Kidney tubule cell (primary cell): ENCODE results near the gene FAIM2.
"Not testable (repeated sequence)": the region's sequence is repeated elsewhere in the genome, so short reads cannot be mapped to it uniquely, and the experiment has no call there.

Source experiments
- DNase-seq: peaks from one replicate; pipeline ENCODE4 v3.0.0-alpha.2; 2018; ENCODE audit warnings: low spot score

FAIM2 gene

DNA sequence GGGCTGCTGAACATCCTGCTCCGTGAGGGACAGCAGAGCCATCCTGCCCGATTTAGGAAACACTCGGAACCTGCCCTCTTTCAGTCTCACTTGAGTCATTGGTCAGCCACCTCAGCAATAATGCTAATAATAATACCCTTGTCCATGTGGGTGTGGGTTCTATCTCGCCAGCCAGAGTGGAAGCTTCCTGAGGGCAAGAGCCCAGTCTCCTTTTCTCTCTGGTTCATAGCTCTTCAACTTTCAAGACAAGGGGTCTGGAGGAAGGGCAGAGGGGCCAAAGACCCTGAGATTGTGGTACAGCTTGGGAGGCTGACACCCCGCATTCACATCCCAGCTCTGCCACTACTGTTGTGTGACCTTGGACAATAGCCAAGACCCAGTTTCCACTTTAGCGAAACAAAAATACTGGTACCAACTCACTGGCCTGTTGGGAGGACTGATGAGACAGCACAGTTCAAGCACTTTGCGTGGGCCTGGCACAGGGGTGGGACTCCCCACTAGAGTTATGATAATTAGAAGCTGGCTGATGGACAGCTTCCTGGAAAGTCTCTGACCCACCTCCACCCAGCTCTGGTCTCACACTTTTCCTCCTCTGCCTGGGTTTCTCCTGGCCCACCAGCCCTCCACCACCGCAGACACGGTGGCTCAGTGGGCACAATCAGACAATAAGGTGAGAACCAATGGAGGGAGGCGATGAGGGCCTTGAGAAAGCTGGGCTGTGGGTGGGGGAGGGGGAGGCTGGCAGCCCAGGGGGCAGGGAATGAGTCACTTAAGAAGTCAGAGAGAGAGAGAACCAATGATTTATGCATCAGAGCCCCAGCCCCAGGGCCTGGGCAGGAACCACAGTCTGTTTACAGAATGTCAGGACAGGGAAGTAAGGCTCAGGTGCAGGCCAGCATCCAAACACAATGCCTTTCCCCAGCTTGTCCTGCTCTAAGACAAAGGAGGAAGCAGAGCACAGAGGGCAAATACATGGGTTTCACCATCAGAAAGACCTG is 9.6 kb downstream of the FAIM2 start:
- DNase-seq, result peak; percentile 90

DNA sequence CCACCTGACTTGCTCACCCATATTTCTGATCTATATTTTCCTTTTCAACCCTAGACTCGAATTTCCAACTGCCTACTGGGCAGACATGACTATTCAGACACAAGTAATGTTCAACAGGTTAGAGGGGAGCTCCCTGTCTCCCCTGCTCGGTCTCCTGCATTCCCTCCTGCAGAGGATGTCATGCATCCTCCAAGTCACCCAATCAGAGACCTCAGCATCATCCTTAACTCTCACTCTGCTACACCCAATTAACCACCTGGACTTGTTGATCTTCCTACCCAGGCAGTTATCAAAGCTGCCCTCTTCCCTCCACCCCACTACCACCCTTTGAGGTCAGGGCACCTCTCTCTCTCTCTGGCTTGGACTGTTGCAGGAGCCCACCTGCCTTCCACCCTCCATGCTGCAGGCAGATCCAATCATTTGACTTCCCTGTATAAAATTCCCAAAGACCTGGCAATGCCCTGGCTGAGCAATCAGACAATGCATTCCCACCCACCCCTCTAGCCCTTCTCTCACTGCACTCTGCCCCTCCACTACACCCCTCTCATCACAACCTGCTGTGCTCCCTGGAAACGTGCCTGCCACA is 10.9 kb downstream of the FAIM2 start:
- no peak for DNase-seq

DNA sequence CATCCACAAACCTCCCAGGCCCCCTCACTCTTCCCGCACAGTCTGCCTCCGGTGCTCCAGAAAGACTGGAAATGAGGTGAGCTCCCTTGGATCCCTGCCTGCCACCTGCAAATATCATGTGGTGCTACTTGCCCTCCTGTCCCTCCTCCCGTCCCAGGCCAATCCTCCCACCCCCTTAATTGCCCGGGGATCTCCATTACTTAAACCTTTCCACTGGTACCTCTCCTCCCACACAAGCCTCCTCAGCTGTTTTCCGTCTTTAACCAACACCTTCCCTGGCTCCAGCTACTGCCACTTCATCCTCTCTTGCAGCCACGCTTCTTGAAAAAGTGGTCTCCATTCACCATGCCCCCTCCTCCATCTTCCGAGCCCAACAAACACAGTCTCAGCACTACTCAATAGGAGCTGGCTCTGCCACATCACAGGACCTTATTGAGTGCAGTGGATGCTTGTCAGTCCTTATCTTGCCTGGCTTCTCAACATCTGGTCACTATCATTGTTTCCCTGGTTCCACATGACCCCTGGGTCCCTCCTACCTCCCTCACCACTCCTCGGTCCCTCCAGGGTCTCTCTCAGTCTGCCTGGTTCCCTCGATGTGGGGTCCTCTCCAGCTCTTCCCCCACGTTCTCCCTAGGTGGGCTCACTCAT is 11.5 kb downstream of the FAIM2 start:
- no peak for DNase-seq

DNA sequence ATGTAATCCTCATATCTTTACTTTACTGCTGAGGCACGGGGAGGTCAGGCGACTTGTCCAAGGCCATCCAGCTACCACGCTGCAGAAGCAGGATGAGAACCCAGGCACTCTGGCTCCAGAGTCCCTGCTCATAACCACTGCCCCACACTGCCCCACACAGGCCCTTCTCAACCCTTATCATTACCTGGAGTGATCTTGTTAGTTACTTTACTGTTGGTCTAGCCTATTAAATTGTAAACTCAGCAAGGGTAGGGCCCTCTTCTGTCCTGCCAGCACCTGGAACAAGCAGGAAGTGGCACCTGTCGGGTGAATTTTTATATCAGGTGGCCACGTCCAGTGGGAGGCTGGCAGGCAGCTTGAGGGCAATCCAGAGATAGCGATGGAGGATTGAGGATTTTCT is 12.2 kb downstream of the FAIM2 start:
- DNase-seq, result no peak

DNA sequence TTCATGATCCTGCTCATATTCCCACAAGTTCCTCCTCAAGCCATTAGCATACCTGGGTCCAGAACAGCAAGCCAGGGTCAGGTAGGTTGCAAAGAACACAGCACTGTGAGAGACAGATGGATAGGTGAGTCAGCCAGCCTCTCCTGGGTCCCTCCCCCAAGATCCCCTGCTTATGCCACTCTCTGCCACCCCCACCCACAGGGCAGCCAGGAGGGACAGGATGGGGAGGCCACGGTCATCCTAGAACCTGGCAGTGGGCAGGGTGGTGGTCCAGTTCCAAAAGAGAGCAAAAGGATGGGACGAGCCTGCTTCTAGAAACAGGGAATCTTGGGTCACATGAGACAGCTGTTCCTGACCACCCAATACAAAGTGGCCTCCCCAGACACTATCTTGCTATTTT is 12.7 kb downstream of the FAIM2 start:
- DNase-seq, result no peak

DNA sequence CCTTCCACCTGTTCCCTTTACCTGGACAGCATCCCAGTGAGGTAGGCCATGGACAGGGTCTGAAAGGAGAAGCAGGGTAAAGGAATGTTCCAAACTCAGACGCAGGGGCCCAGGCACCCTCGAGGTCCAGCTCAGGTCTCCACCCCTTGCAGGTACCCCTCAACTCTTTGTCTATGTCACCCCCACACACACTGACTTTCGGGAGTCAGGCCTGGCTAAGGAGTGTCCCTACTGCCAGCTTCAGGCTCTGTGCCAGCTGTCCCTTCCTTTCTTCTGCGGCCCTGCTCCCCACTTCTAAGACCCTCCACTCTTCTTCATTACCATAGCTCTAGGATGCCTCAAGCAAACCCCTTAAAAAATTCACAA is 13.6 kb downstream of the FAIM2 start:
- DNase-seq, result no peak

DNA sequence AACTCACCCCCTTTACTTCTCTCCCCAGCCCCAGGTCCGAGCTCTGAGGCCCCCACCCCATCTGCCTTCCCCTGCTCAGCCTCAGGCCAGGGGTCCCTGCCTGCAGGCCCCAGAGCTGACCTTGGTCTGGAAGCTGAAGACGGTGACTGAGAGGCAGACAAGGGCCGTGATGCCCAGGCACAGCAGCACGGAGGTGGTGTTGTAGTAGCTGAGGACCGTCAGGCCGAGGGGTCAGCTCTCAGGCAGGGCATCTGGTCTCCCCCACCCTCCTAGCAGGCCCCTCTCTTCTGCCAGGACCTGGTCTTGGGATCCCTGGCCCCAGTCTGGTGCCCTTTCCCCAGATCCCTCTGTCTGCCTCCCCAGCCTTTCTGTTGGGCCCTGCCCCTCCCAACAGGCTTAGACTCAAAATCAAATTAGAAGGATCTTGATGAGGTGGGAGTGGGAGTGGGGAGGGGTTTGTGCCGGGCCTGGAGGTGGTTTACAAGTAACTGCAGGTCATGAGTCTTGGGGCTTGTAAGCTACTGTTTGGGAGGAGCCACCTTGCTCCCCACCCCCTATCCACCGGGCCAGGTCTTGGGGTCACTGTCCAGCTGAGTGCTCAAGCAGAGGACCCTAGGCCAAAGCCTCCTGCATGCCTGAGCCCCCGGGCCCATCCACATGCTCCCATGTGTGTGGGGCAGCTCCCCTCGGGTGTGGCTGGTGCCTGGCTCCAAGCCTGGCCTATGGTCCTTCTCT is 14.2 kb downstream of the FAIM2 start:
- DNase-seq, result no peak

DNA sequence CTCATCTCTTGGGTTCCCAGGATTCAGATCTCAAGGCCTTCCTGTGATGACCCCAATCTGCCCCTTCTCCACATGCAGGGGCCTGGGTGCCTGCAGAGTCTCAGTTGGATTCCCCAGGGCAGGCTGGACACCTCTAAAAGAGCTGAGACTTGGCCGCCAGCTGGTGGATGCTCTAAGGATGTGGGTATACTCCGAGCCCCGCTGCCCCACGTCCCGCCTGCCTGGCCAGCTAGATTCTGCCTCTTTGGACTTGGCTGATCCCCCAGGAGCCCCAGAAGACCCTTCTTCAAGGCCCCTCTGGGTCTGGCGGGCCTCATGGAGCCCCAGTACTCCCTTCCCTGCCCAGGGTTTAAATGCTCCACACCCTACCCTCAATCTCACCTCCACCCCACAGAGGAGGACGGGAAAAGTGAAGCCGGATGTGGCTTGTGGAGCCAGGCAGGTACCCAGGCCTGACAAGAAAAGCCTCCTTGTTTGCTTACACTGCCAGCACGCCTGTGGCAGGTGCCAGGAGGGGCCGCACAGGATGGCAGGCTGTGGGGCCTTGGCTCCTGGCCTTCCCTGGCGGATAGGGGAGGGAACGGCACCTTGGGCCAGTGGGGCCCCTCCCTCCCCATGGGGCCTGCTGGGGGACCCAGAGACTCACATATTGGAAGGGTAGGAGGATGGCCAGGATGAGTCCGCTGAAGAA is 15.1 kb downstream of the FAIM2 start:
- DNase-seq, result no peak

DNA sequence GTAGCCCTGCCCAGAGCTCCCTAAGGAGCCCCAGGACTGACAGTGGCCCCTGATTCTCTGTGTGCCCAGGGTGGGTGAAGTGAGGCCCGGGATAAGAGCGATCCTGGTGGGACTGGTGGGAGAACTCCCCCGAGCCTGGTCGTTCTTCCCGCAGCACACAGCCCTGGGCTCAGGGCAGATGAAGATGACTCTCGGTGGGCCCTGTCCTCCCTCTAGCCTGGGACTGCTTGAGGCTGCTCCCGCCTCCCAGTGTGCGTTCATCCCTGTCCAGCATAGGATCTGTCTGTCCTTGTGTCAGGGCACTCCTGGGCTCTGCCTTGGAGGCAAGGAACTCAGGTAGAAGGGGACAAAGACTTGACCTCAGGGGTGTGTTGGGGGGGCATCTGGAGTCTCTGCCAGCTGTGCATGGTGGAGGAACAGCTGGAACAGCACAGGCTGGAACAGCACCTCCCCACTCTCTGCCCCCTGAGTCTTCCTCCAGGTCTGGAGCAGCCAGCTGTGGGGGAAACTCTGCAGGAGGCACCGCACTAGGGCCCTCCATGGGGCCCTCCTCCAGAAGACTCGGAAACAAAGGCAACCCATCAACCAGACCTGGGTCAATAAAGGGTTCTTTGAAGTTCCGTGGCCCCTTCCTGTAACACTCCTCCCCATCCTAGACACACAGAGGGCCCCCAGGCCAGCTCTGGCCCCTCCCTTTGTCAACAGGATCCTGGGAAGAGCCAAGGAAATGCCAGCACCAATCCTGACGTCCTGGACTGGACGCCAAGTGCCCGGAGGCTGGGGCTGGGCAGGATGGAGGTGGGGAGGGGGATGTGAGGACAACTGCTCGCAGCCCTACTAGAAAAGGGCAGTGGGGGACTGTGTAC is 15.9 kb downstream of the FAIM2 start:
- no peak for DNase-seq

DNA sequence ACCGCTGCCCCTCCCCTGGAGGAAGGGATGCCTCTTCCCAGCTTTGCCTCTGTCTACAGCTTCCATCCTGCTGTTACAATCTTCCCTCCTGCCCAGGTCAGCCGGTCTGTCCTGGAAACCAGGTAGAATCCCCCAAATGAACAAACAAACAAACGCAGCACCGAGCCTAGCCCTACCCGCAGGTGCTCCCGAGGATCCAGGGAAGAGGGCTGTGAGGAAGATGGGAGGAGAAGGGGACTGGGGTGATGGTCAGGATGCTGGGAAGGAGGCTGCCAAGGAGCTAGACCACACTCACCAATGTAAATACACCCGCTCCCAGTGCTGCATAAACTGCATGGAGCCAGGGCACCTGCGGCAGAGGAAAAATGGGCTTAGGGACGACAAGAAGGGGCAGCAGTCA is 16.6 kb downstream of the FAIM2 start:
- no peak for DNase-seq

DNA sequence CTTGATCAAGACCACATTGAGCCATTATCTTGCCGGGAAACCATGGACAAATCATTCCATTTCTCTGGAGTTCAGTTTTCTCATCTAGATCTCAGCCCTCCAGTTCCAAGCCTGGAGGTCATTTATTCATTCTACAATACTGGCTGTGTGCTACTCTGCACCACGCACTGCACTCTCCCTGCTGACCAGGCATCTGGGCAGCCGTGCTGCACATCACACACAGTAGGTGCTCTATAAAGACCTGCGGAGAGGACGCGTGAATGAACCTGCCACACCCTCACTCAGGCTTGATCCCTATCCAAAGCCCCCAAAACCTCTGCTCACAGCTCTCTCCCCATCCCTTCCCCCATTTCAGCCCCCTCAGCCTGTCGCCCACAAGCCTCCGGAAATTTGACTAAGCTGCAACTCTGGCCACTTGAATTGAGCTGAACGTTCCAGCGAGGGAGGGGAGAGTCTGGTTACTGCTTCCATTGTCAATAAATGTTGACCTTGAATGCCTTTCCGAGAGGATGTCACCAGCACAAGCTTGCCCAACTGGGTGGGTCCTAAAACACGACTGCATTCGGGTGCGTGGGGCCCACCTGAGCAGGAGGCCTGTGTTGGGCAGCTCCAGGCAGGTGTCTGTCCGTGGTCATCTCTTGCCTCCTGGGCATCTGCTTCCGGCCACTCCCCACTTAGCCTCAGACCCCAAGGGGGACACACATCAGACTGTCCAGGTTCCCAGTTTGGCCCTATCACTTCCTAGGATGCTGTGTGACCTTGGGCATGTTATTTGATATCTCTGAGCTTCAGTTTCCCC is 17.8 kb downstream of the FAIM2 start:
- DNase-seq, result no peak

DNA sequence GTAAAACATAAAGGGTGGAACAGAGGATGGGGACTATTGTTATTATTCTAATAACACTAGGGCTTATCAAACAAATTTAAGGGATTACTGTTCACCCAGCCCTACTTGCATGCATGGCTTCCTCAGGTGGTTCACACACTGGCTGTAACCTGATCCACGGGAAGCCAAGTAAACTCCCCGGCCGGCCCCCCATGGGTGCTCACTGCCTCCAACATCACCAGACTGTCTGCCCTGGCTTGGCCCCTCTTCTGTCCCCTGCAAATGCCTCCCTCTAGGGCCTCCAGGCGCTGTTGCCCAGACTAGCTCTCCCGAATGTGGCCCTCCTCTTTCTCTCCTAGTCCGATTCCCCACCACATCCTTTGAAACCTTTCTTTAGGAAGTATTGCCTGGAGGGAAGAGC is 18.6 kb downstream of the FAIM2 start:
- no peak for DNase-seq

DNA sequence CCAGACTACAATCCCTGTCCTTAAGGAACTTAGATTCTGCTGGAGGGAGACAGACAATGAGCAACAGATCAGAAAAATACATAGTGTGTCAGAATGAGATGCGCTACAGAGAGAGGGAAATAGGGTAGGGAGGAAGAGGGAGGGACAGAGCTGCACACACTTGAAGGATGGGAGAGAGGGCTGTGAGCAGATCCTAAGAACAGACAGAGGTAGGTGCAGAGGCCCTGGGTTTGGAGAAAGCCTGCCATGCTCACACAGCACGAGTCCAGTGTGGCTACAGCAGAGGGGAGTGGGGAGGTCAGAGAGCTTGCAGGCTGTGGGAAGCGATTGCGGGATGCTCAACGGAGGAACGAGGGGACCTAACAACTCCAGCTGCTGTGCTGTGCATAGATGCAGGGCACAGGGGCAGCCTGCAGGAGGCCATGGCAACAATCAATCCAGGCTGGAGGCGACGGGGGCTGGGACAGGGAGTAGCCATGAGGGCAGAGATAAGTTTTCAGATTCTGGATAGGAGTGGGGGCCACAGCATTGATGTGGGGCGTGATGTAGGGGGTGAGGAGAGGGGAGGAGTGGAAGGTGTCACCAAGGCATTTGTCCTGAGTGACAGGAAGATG is 20.7 kb downstream of the FAIM2 start:
- no peak for DNase-seq

DNA sequence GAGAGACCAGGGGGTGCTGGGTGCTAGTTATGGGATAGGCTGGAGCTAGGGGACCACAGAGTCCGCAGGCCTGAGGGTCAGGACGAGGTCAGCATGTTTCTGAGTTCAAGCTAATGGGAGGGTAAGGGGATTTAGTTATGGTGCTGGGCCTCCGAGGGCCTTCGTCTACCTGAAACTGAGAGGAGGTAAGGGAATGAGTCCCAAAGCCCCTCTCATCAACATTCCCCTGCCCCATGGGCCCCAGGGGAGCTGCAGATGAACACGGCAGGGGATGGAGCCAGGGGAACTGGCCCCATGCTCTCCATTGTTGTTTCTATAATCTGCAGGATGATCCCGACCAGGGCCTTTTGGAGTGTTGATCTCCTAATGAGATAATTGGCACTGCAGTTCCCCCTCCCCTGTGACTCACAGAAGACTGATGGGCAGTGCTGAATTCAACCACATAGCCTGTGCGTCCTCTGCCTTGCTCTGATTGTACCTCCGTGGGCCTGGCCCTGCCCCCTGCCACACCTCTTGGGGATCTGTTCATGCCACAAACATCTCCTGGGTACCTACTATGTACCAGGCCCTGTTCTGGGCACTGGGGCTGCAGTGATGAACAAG is 21.4 kb downstream of the FAIM2 start:
- no peak for DNase-seq

DNA sequence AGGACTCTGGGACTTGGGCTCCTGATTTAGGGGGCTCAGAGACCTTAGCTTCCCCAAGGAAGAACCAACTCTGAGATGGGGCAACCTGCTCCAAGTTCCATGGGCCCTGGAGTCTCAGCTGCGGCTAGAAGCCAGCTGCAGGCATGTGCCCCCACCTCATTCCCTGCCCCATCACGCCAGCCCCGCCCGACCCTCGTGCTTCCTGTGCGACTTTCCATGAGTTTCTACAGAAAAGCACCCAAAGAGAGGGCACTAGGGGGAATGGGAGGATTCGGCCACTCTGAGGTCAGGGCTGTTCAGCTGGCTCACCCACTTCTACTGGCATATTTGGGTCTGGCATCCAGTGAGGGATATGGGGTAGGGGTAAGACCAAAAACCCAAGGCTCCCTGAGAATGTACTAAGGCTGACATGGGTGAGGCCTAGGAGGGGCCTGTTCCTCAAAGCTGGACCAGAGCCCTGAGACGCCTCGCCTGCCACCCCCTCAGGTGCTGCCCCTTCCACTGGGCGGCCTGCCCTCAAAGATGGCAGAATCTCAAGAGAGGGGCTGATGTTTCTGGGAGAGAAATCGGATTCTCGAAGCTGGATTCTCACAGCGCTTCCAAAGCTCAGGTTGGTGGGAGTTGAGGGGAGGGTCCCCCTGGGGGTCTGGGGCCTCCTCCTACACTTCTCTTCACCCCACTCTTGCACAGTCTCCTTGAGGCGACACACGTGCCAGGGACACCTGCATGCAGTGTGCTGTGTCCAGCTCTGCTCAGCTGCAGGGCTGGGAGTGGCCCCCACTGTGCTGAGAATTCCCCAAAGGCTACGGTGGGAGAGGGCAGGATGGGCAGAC is 22.1 kb downstream of the FAIM2 start:
- no peak for DNase-seq

DNA sequence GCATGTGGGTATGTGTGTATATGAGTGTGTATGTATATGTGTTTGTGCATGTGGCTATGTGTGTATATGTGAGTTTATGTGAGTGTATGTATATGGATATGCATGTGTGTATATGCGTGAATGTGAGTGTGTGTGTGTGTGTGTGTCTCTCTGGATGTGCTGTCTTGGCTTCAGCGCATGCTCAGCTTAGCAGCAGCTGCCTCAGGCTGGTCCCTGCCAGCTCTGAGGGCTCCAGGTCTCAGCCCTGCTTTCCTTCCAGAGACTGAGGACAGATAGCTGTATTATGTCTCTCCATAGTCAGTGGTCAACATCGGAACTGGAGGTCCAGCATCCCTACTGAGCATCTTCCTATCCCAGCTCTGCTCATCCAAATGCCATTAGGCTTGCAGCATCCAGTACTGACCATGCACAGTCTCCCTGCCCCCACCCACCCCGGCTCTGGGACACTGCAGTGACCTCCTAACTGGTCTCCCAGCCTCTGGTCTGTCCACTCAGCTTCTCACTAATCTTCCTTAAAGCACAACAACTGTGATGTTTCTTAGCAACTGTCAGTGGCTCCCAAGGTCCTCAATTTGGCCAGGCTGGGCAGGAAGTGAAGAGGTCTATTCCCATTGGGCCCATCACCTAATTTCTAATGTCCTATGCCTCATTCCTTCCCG is 22.8 kb downstream of the FAIM2 start:
- no peak for DNase-seq

DNA sequence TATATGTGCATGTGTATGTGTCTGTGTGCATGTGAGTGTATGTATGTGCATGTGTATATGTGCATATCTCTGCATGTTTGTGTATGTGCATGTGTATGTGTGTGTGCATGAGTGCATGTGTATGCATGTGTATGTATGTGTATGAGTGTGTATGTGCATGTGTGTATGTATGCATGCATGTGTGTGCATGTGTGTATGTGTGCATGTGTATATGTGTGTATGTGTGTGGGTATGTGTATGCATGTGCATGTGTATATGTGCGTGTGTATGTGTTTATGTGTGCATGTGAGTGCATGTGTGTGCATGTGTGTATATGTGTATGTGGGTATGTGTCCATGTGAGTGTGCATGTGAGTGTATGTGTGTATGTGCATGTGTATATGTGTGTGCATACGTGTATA is 24.6 kb downstream of the FAIM2 start:
- DNase-seq, result not testable (repeated sequence)

DNA sequence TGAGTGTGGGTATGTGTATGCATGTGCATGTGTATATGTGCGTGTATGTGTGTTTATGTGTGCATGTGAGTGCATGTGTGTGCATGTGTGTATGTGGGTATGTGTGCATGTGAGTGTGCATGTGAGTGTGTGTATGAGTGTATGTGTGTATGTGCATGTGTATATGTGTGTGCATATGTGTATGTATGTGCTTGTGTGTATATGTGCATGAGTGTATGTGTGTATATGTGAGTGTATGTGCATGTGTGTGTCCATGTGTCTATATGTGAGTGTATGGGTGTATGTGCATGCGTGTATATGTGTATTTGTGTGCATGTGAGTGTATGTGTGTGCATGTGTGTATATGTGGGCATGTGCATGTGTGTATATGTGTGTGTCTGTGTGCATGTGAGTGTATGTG is 25.7 kb downstream of the FAIM2 start:
- DNase-seq, result no peak
